Neutrophil (primary cell): Measurements from ENCODE around the gene RAPGEF6.

Experiments used
- H3K27ac ChIP-seq: fragments of 200-600 bp; sonication (generic); 2 replicates; pipeline ENCODE4 v1.5.1; 2016; ENCODE audit warnings: mild to moderate bottlenecking, moderate library complexity
- H3K27me3 ChIP-seq: fragments of 200-600 bp; sonication (generic); 2 replicates; pipeline ENCODE4 v1.6.0; 2016; ENCODE audit warnings: mild to moderate bottlenecking
- H3K36me3 ChIP-seq: fragments of 200-600 bp; sonication (generic); 2 replicates; pipeline ENCODE4 v1.5.1; 2017
- H3K4me1 ChIP-seq, 2 experiments: fragments of 200-600 bp in 1 of 2; sonication (generic) in 1 of 2; 1 replicate in 1 of 2; 2 replicates in 1 of 2; pipeline versions ENCODE4 v1.5.1 to v1.6.1; 2013 to 2016; ENCODE audit warnings: low read depth in 1 of 2, low read length in 1 of 2, mild to moderate bottlenecking in 1 of 2, moderate library complexity in 1 of 2; ENCODE audit not compliant: control insufficient read depth in 1 of 2, insufficient read depth in 1 of 2
- H3K4me3 ChIP-seq, 2 experiments: fragments of 200-600 bp in 1 of 2; sonication (generic) in 1 of 2; 1 replicate in 1 of 2; 2 replicates in 1 of 2; pipeline ENCODE4 v1.5.1; 2013 to 2016; ENCODE audit warnings: low read depth in 1 of 2, low read length in 1 of 2, mild to moderate bottlenecking in 1 of 2, moderate library complexity in 1 of 2
- H3K9me3 ChIP-seq: fragments of 200-600 bp; sonication (generic); 2 replicates; pipeline ENCODE4 v1.5.1; 2016
- TF ChIP-seq, protein P1 (sequence below): fragments of 200-600 bp; sonication (generic); IDR thresholded peaks from 2 replicates; pipeline ENCODE4 v1.5.1; 2016; ENCODE audit warnings: antibody characterized with exemption

RAPGEF6 gene

DNA sequence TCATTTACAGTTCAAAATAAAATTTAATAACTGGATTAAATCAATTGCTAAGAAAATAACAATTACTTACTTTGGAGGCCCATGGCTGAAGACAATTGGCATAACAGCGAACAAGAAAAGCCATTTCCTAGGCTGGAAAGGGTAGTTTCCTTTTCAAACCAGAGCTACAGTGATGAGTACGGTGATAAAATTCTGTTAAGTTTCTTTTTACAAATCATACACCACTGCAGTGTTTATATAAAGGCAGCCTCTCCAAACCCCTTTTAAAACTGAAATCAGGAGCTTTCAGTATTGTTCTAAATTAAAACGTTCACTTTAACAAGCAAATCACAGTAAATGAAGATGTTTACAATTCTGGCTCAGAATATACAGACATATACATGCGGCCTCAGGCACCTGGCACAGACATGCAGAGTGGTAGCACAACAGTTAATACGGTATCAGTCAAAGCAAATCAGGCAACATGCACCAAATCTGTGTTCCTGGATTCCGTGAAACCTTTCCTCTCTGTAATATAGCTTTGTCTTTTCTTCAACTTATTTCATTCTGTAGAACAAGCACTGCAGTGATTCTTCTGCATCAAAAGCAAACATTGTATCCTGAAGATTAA lies 102.9 kb downstream of the RAPGEF6 start:
- H3K27me3 ChIP-seq, result no peaks in the 10 kb centered on the region
- H3K4me3 ChIP-seq, result no peak overlapping the region
- H3K4me1 ChIP-seq, result peaks cover 12 to 18% of the 10 kb centered on the region in 2 experiments
- TF ChIP-seq, protein P1, sequence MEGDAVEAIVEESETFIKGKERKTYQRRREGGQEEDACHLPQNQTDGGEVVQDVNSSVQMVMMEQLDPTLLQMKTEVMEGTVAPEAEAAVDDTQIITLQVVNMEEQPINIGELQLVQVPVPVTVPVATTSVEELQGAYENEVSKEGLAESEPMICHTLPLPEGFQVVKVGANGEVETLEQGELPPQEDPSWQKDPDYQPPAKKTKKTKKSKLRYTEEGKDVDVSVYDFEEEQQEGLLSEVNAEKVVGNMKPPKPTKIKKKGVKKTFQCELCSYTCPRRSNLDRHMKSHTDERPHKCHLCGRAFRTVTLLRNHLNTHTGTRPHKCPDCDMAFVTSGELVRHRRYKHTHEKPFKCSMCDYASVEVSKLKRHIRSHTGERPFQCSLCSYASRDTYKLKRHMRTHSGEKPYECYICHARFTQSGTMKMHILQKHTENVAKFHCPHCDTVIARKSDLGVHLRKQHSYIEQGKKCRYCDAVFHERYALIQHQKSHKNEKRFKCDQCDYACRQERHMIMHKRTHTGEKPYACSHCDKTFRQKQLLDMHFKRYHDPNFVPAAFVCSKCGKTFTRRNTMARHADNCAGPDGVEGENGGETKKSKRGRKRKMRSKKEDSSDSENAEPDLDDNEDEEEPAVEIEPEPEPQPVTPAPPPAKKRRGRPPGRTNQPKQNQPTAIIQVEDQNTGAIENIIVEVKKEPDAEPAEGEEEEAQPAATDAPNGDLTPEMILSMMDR, result no peak
- H3K9me3 ChIP-seq, result no peaks in the 10 kb centered on the region
- H3K27ac ChIP-seq, result no peak overlapping the region
- H3K36me3 ChIP-seq, result no peaks in the 10 kb centered on the region

DNA sequence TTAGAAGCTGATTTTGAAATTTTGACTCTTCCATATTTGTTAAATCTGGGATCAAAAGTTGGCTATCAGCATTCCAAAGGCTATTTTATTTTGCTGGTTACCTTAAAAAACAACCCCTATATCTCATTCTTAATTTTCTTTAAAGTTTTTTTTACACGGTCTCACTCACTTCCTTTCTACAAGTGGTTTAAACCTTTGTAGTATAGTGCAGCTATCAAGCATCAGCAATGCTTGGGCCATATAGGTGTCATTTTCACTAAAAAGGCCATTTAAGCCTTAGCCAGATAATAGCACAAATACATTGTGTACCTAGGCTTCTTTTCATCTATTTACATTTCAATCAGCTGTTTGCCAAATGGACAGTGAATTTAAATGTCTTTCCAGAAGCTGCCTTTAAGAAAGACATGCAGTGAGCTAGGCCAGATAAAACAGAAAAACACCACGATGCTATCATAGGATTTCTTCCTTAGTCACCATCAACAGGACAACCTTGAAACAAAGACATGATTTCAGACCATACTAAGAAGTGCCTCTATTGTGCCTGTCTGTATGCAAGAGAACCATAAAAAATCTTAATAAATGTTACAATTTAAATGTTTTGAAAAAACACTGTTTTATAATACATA lies 104.2 kb downstream of the RAPGEF6 start:
- Histone ChIP-seq H3K4me3 (no peak overlapping the region), H3K4me1 (peaks cover 9 to 16% of the 10 kb centered on the region in 2 experiments), H3K9me3 (no peaks in the 10 kb centered on the region), H3K27ac (no peak overlapping the region), H3K36me3 (no peaks in the 10 kb centered on the region), H3K27me3 (no peaks in the 10 kb centered on the region)
- TF ChIP-seq, protein P1, result no peak

DNA sequence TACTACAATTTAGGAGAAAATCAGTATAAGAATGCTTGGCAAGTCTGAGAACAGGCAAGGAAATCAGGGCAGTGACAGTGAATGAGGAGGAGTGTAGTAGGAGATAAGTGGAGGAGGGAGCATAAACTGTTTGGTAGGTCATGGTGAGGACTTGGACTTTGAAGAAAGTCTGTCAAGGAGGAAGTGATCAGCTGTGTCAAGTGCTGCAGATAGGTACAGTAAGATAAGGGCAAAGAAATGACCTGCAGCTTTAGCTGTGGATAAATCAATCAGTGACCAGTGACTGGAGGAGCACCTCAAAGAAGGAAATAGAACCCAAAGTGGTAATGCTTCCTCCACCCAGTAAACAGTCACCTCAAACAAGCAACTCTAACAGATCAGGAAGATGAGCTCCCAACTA lies 106.3 kb downstream of the RAPGEF6 start:
- Histone ChIP-seq H3K36me3 (no peaks in the 10 kb centered on the region), H3K27me3 (no peaks in the 10 kb centered on the region), H3K9me3 (no peaks in the 10 kb centered on the region), H3K4me1 (peaks cover 23 to 34% of the 10 kb centered on the region in 2 experiments), H3K27ac (peak overlapping the region; percentile 48), H3K4me3 (no peak overlapping the region)
- TF ChIP-seq, protein P1, result no peak

DNA sequence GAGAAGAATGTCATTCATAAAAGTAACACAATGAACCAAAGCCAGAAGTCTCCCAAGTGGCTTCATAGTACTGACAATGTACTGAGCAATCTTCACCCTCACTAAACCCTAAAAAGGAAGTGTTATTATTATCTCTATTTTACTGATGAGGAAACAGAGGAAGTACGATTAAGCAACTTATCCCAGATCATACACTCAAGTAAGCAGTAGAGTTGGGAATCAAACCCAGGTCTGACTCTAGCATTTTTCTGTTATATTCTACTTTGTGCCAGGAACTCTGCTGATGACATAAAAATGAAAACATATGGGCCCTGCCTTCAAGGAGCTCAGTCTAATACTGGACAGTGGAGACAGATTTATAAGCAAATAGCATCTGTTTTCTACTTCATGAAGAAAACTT lies 109.2 kb downstream of the RAPGEF6 start:
- H3K27me3 ChIP-seq, result no peaks in the 10 kb centered on the region
- no peaks in the 10 kb centered on the region for H3K36me3 ChIP-seq
- H3K4me3 ChIP-seq, result peak overlapping the region in 1 of 2 experiments; percentile 2
- H3K9me3 ChIP-seq, result no peaks in the 10 kb centered on the region
- H3K27ac ChIP-seq, result peak overlapping the region; percentile 71
- TF ChIP-seq, protein P1, result no peak
- peaks cover 23 to 34% of the 10 kb centered on the region in 2 experiments for H3K4me1 ChIP-seq

DNA sequence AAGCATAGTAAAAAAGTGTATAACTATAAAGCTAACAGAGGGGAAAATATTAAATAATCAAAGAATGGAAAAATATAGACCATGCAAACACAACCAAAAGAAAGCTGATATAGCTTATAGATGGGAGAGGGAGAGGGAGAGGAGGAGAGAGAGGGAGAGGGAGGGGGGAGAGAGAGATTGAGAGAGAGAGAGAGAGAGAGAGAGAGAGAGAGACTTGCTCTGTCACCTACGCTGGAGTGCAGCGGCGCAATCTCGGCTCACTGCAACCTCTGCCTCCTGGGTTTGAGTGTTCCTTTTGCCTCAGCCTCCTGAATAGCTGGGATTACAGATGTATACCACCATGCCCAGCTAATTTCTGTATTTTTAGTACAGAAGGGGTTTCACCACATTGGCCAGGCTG lies 110.6 kb downstream of the RAPGEF6 start:
- H3K9me3 ChIP-seq, result no peaks in the 10 kb centered on the region
- no peak overlapping the region for H3K27ac ChIP-seq
- H3K36me3 ChIP-seq, result peaks cover 8% of the 10 kb centered on the region
- no peak overlapping the region for H3K4me3 ChIP-seq
- H3K4me1 ChIP-seq, result peaks cover 23 to 34% of the 10 kb centered on the region in 2 experiments
- TF ChIP-seq, protein P1, result no peak
- no peaks in the 10 kb centered on the region for H3K27me3 ChIP-seq
